ENCODE measurements around the gene YWHAG. TPM values are rescaled to one million over a fixed set of nuclear protein-coding genes. Genes with fewer than 3 reads are reported as not detected.

YWHAG gene
- total and polyA plus RNA-seq, 2 experiments from 2014 or later = 82.2 to 179 TPM

- Histone ChIP-seq H3F3A (replicated peaks; ENCODE audit: low read depth) (peaks cover 27% of the 10 kb centered on the region), H3K27ac (ENCODE audit: low read depth) (peak overlapping the region; percentile 92), H3K9me2 (ENCODE audit: insufficient read depth) (no peaks in the 10 kb centered on the region), H3K27me3 (ENCODE audit: insufficient read depth) (no peaks in the 10 kb centered on the region), H3K4me2 (peak overlapping the region; percentile 83), H3K4me1 (ENCODE audit: insufficient read depth) (peaks cover 15% of the 10 kb centered on the region), H4K20me1 (replicated peaks; ENCODE audit: insufficient read depth) (peaks cover 6% of the 10 kb centered on the region), H3K79me2 (replicated peaks; ENCODE audit: insufficient read depth) (no peaks in the 10 kb centered on the region), H2AFZ (peak overlapping the region; percentile 53), H3K36me3 (ENCODE audit: insufficient read depth) (no peaks in the 10 kb centered on the region), H3K4me3 (peak overlapping the region; percentile 50)
- peaks cover 17% of the 10 kb centered on the region for H3K4me1 Mint-ChIP-seq
- peaks cover 25% of the 10 kb centered on the region for H3K27me3 Mint-ChIP-seq (ENCODE audit: insufficient read depth, low read depth, poor library complexity)
- peak overlapping the region; percentile 88 for H3K27ac Mint-ChIP-seq
- peaks cover 17% of the 10 kb centered on the region; the same call in 2 of the 3 replicates for H3K36me3 Mint-ChIP-seq (ENCODE audit: low read depth)
- DNase-seq (ENCODE audit: low spot score) (peak; percentile 40), ATAC-seq (peak; percentile 0; the same call in 2 of the 3 replicates)
- no peaks in the 10 kb centered on the region; the same call in 2 of the 3 replicates for H3K9me3 Mint-ChIP-seq
- TF ChIP-seq JUNB (IDR thresholded peaks at IDR 0.05; ENCODE audit: unreplicated experiment) (no peak), STAT1 (IDR thresholded peaks at IDR 0.05; ENCODE audit: unreplicated experiment) (no peak), EZH2 (IDR thresholded peaks at IDR 0.05; ENCODE audit: low read depth, unreplicated experiment) (no peak), ZNF114 (CRISPR knock-in tag; IDR thresholded peaks at IDR 0.05) (no peak), CREB1 (CRISPR knock-in tag; IDR thresholded peaks at IDR 0.05; ENCODE audit: low read depth) (no peak), EZH2phosphoT487 (IDR thresholded peaks at IDR 0.05; ENCODE audit: unreplicated experiment) (no peak), ZNF331 (CRISPR knock-in tag; IDR thresholded peaks at IDR 0.05; ENCODE audit: low read depth) (no peak), REST (IDR thresholded peaks at IDR 0.05; ENCODE audit: unreplicated experiment) (no peak), POLR2AphosphoS5 (IDR thresholded peaks at IDR 0.05; ENCODE audit: low read depth) (no peak)
- TF ChIP-seq, protein P1, sequence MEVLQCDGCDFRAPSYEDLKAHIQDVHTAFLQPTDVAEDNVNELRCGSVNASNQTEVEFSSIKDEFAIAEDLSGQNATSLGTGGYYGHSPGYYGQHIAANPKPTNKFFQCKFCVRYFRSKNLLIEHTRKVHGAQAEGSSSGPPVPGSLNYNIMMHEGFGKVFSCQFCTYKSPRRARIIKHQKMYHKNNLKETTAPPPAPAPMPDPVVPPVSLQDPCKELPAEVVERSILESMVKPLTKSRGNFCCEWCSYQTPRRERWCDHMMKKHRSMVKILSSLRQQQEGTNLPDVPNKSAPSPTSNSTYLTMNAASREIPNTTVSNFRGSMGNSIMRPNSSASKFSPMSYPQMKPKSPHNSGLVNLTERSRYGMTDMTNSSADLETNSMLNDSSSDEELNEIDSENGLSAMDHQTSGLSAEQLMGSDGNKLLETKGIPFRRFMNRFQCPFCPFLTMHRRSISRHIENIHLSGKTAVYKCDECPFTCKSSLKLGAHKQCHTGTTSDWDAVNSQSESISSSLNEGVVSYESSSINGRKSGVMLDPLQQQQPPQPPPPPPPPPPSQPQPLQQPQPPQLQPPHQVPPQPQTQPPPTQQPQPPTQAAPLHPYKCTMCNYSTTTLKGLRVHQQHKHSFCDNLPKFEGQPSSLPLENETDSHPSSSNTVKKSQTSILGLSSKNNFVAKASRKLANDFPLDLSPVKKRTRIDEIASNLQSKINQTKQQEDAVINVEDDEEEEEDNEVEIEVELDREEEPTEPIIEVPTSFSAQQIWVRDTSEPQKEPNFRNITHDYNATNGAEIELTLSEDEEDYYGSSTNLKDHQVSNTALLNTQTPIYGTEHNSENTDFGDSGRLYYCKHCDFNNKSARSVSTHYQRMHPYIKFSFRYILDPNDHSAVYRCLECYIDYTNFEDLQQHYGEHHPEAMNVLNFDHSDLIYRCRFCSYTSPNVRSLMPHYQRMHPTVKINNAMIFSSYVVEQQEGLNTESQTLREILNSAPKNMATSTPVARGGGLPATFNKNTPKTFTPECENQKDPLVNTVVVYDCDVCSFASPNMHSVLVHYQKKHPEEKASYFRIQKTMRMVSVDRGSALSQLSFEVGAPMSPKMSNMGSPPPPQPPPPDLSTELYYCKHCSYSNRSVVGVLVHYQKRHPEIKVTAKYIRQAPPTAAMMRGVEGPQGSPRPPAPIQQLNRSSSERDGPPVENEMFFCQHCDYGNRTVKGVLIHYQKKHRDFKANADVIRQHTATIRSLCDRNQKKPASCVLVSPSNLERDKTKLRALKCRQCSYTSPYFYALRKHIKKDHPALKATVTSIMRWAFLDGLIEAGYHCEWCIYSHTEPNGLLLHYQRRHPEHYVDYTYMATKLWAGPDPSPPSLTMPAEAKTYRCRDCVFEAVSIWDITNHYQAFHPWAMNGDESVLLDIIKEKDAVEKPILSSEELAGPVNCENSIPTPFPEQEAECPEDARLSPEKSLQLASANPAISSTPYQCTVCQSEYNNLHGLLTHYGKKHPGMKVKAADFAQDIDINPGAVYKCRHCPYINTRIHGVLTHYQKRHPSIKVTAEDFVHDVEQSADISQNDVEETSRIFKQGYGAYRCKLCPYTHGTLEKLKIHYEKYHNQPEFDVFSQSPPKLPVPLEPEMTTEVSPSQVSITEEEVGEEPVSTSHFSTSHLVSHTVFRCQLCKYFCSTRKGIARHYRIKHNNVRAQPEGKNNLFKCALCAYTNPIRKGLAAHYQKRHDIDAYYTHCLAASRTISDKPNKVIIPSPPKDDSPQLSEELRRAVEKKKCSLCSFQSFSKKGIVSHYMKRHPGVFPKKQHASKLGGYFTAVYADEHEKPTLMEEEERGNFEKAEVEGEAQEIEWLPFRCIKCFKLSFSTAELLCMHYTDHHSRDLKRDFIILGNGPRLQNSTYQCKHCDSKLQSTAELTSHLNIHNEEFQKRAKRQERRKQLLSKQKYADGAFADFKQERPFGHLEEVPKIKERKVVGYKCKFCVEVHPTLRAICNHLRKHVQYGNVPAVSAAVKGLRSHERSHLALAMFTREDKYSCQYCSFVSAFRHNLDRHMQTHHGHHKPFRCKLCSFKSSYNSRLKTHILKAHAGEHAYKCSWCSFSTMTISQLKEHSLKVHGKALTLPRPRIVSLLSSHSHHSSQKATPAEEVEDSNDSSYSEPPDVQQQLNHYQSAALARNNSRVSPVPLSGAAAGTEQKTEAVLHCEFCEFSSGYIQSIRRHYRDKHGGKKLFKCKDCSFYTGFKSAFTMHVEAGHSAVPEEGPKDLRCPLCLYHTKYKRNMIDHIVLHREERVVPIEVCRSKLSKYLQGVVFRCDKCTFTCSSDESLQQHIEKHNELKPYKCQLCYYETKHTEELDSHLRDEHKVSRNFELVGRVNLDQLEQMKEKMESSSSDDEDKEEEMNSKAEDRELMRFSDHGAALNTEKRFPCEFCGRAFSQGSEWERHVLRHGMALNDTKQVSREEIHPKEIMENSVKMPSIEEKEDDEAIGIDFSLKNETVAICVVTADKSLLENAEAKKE (CRISPR knock-in tag; IDR thresholded peaks at IDR 0.05) = no peak
- peak overlapping the region; percentile 83 for H3K4me3 Mint-ChIP-seq
Observed at GRCh38 chr7:76316984-76317781, 41.6 kb downstream of the YWHAG start.
